ENCODE results near the gene MTO1.
"Not testable (repeated sequence)": the region's sequence is repeated elsewhere in the genome, so short reads cannot be mapped to it uniquely, and the experiment has no call there.

MTO1 gene

GRCh38 chr6:73504160-73504559 lies 42.6 kb downstream of the MTO1 start:
- DNase-seq = no peak

- no peak for DNase-seq
Measured at GRCh38 chr6:73505142-73505541, 43.6 kb downstream of the MTO1 start.

- not testable (repeated sequence) for DNase-seq
Measured at GRCh38 chr6:73505705-73506104, 44.2 kb downstream of the MTO1 start.

- DNase-seq = no peak
Measured at GRCh38 chr6:73506246-73506645, 44.7 kb downstream of the MTO1 start.

- no peak for DNase-seq
Measured at GRCh38 chr6:73508776-73509175, 47.2 kb downstream of the MTO1 start.

- DNase-seq = no peak
Measured at GRCh38 chr6:73509851-73510250, 48.3 kb downstream of the MTO1 start.

GRCh38 chr6:73511796-73512195 lies 50.3 kb downstream of the MTO1 start:
- DNase-seq = no peak

- DNase-seq = no peak
Measured at GRCh38 chr6:73513496-73513854, 51.9 kb downstream of the MTO1 start.

- no peak for DNase-seq
Measured at GRCh38 chr6:73514746-73515110, 53.2 kb downstream of the MTO1 start.

- no peak for DNase-seq
Measured at GRCh38 chr6:73515204-73515655, 53.7 kb downstream of the MTO1 start.

- peak; percentile 11 for DNase-seq
Measured at GRCh38 chr6:73516514-73517489, 55.3 kb downstream of the MTO1 start.

GRCh38 chr6:73518100-73518981 lies 56.8 kb downstream of the MTO1 start:
- not testable (repeated sequence) for DNase-seq

- peak; percentile 20 for DNase-seq
Measured at GRCh38 chr6:73518982-73519881, 57.7 kb downstream of the MTO1 start.

GRCh38 chr6:73519926-73520687 lies 58.6 kb downstream of the MTO1 start:
- peak; percentile 74 for DNase-seq

- DNase-seq = peak; percentile 99
Measured at GRCh38 chr6:73520688-73521350, 59.3 kb downstream of the MTO1 start, which contains the start of gene EEF1A1. TSS of gene EEF1A1 (minus strand) at chr6:73521032. CDS start at chr6:73520026, 1,006 bp downstream.

GRCh38 chr6:73521351-73521985 lies 59.9 kb downstream of the MTO1 start:
- no peak for DNase-seq

GRCh38 chr6:73523434-73524123 lies 62.0 kb downstream of the MTO1 start:
- peak; percentile 77 for DNase-seq

GRCh38 chr6:73525546-73526330 lies 64.2 kb downstream of the MTO1 start:
- DNase-seq = no peak

GRCh38 chr6:73528897-73529296 lies 67.4 kb downstream of the MTO1 start:
- no peak for DNase-seq
